Amygdala (tissue), 56 donors: Measurements from ENCODE around the gene CFAP206.
"Not testable (repeated sequence)": the region's sequence is repeated elsewhere in the genome, so short reads cannot be mapped to it uniquely, and the experiment has no call there.

Experiments used
- DNase-seq, 56 donors: peaks; one replicate each; lab custom pipeline; 2025; lab: John Stamatoyannopoulos, UW

Gene CFAP206

DNA sequence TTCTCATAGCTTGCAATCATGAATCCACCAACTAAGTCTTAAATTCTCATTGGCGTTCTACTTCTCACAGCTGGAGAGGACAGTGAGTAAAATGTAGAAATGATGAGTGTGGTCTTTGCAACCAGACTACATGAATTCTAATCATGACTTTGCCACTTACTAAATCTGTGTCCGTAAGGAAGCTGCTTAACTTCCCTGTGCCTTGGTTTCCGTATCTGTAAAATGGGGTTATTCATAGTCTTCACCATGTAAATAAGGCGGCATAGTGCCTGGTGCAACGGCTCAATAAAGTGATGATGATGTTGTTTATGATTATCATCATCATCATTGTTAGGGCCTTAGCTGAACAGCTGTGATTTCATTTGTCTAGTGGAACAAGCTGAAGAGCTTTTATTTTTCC, 12.6 kb downstream of the CFAP206 start:
- no peak for DNase-seq

DNA sequence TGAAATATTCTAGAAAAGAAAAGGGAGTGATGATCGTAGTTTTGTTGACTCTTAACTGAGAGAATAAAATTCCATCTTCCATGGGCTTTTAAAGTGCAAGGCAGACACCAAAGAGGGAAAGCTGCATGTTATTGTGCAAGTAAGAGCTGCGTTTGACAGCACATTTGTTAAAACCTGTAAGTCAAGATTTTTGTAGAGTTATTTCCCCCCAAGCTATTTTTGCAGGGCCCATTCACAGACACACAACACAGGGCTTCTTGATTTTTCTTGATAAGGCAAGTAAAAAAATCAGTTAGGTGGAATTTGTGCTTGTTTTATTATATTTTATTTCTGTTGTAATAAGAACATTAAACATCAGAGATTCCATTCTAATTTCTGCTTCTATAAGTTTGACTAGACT, 13.8 kb downstream of the CFAP206 start:
- no peak for DNase-seq

DNA sequence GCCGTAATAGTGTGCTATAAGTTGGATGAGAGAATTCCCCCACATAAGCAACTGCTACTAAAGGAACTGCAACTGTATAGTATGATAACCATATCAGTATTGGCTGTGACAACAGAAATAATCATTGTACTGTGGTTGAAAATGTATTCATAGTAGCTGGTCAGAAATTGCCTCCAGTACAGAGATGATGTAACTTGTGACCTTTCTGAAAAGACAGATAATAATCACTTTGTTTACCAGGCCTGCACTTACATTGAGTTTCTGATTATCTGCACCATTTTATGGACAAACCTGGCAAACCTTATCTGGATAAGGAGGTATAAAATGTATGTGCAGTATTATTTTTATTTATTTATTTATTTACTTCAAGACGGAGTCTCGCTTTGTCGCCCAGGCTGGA, 19.0 kb downstream of the CFAP206 start:
- DNase-seq, result no peak

DNA sequence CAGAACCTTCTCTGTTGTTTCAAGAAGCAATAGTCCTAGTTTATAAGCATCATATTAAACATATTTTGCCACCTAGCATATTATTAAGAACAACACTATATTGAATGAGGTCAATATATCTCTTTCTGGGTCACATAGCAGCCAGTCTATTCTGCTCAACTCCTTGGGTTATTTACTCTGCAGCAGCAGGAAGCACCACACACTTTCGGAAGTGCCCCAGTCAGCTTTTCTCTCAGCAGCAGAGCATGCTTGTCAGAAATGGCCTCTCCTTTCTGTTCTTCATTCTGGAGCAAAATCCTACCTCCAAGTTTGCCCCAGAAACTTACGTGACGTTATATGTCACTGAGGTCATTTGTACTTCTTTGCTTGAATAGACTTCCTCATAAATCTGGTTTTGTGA, 22.7 kb downstream of the CFAP206 start:
- no peak for DNase-seq

DNA sequence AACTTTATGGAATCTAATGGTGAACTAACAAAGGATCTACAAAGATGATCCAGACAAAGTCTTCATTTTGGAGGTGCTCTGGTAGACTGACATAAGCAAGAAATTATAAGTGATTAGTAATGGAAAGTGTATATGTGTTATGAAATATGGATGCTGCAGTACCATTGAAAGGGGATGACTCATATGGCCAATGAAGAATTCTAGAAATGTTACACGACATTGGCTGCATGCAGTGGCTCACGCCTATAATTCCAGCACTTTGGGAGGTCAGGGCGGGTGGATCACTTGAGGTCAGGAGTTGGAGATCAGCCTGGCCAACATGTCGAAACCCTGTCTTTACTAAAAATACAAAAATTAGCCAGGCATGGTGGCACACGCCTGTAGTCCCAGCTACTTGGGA, 23.5 kb downstream of the CFAP206 start:
- DNase-seq, result no peak

DNA sequence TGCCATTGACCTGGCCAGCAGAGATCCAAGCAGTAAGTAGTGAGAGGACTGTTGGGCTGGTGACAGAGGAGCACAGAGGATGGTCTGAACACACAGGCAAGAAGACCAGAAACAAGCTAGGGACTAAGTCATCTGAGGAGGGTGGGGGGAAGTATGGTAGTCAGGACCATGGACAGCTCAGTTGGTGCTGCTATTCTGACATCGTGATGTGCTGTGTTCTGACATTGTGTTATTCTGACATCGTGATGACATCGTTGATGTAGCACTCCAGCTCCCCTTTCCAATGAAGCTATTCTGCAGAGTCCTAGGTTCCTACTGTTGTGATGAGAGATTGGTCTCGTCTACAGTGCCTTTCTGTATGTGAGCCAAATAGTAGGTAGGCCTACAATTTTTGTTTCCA, 28.7 kb downstream of the CFAP206 start:
- DNase-seq, result peak in 1 of 56 donors; percentile 0

DNA sequence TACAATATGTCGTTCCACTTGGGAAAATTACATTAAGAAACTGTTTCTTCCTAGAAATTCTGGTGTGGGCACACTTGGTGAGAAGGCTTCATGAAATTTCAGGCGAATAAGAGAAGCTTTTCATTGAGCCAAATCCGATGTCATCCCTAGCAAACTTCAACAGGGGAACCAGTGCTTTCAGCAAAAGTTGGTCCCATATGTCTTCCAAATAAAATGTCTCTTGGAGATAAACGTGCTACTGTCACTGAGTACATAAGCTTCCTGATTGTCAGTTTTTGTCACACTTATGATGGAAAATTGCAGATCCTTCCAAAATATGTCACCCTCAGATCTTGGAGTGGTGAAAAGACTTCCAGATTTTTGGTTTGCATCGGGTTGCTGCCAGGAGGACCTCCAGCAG, 33.9 kb downstream of the CFAP206 start:
- DNase-seq, result no peak

DNA sequence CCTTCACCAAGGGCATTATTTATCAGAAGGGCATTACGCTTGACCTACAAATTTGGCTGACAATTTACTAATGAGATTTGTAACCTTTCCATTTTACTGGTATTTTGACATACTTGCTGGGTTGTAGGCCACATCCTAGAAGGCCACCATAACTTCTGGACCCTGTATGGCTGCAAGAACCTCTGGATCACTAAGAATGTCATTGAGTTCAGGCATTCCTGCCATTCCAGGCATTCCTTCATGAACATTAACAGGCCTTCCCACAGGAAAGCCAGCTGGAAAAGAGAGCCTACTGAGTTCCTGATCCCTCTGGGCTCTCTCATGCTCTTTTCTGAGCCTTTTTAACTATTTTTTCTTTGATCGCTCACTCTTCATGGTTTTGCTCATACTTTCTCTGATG, 36.6 kb downstream of the CFAP206 start:
- DNase-seq, result no peak

DNA sequence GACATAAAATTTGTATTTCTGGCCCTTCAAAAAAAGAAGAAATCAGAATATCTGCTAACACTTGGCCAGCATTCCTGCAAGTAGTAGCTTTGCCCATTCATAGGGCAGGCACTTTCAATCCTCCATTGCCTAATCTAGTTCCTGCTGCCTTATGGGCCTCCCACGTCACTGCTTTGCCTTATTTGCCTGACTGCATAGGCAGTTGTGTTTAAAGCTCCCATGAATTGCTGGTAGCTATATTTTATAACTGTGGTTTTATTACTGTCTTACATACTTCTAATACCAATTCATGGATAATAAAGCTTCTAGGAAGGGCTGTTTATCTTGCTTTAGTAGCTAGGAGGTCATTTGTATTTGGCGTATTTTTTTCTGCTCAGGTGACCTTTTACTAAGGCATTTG, 57.3 kb downstream of the CFAP206 start:
- DNase-seq, result no peak

DNA sequence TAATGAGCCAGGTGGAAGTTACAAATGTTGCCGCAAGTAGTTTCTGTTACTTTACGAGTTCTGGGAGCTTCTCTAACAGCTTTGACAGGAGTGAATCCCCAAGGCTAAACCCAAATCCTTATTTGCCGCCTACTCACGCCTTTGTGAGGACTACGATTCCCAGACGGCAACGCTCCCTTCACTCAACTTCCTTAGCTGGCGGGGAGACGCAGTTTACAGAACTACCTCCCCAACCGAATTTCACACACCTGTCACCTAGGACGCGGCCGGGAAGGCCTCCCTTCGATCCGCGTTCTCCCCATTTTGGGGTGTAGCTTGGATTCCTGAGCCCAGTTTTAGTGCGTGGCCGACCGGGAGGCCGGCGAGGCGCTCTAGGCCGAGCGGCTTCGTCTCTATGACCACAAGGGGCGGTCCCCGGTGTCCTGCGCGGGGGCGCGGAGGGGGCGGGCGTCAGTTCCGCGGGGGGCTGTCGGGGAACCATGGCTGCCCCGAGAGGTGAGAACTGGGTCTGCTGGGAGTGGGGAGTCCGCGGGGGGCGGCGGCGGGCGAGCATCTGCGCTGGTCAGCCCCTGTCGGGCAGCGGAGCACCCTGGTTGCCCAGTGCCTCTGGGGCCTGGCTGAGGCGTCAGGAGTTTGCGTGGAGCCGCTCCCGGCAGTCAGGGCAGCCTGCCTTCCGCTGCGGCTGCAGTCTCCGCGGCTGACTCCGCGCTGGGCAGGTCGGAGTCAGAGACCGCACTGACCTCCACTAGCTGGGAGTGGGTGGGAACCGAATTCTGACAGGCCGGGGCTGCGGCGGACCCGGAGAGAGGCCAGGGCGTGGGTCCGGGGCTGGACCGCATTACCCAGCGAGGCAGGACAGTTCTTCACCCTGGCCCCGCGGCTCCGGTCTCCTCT, 65.0 kb downstream of the CFAP206 start, which contains the start of gene SLC35A1:
Gene SLC35A1 (plus strand): TSS at position 450 of the 894 bp plus-strand sequence. CDS start 30 bp downstream, at position 480.
- DNase-seq, result peak; percentile 27 to 96 (median 84)

DNA sequence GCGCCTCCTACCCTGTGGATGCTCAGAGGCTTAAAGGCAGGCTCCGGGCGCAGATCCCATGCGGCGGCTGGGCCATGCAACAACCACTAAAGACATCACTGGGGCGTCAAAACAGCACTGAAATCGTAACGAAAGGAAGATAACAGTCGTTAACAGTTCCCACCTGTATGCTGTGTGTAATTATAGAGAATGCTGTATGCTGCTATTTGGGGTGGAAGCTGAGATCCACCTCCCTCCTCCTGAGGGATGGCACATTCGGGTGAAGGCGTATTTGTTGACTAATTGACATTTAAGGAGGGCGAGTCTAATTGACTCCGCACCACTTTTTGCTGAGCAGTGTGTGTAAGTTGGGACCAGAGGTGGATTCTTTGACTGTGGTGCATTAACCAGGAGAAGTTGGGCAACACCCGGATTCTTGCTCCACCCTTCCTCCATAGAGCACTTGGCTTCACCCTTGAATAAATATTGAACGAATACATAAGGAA, 65.7 kb downstream of the CFAP206 start:
- peak in 3 of 56 donors; percentile 2 to 41 (median 13) for DNase-seq

DNA sequence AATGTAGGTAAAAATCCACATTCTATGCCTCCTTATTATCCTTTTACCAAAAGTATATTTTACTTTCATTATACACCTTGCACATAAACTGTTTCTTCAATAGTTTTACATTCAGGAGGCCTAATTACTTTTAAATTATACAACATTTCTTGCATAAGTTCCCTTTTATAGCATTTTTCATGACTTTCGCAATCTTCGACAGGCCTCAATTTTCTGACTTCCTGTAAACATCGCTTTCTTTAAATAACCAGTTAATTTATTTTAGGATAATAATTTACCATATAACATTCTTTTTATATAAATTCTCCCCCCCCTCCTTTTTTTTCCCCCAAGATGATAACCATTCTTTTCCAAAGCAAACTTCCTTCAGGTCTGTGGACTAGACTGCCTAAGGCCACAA, 74.2 kb downstream of the CFAP206 start:
- no peak for DNase-seq

DNA sequence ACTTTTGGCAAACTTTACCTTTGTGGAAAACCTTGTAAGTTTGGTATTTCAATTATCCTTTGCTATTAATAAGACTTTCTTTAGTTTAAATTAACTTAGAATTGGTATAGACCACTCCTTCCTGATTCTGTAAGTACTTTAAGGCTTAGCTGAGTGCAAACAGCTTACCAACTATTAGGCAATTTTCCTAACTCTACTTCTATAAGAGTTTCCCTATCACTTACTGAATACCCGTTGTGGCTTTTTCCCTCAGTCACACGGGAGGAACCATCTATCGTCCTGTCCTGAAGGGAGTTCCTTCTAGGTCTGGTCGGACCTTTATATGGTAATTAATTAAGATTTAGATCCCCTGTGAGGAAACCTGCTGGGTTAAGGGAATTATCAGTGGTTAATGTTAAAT, 74.6 kb downstream of the CFAP206 start:
- DNase-seq, result no peak

DNA sequence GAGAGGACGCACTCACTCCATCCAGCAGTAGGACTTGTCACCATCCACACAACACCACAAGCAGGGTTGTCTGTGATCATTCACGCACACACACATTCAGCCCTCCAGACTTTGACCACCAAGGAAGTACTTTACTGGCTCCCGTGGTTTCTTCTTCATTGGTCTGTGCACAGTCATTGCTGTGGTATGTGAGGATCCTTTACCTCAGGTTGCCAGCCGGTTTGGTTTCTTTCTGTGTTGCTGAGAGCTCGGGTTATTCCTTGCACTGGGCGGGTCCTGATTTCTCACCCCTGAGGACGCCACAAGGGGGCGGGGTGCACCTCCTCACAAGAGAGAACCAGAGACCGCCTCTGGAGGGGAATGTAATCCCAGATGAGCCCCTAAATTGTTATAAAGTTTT, 76.2 kb downstream of the CFAP206 start:
- peak in 1 of 56 donors; percentile 2 for DNase-seq

DNA sequence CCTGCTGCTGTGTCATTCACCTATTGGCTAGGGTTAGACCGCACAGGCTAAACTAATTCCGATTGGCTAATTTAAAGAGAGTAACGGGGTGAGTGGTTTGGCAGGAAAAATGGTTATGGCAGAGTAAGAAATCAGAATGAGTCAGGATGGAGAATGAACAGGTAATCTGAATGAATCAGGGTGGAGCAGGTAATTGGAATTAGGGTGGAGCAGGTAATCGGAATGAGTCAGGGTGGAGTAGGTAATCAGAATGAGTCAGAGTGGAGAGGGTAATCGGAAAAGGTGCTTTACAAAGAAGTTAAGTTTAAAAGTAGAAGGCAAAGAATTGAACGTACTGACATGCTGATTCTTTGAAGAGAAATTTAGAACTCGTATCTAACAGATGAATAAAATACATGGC, 76.7 kb downstream of the CFAP206 start:
- no peak for DNase-seq

DNA sequence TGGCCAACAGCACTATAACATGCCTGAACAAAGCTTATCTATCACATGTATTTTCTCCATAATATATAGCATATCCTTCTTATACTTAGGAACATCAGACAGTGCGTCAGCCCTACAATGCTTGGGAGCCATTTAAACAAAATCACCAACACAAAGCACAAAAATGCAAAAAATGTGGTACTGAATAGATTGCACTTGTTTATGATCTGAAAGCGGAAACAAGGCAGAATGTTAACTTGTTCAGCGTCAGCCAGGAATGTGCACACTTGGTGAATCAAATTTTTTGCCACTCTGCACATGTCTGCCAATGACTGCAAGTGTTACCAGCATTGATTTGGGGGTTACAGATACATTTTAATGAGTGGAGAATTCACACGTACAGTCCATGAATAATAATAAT, 79.8 kb downstream of the CFAP206 start:
- no peak for DNase-seq

DNA sequence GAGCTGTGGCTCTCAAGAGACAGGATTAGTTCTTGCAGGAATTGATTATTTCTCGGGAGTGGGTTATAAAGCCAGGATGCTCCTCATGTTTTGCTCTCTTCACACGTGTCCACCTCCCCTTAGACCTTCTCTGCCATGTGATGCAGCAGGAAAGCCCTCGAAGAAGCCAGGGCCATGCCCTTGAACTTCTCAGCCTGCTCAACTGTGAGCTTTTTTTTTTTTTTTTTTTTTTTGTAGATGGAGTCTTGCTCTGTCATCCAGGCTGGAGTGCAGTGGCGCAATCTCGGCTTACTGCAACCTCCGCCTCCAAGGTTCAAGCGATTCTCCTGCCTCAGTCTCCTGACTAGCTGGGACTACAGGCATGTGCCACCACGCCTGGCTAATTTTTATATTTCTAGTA, 81.6 kb downstream of the CFAP206 start:
- DNase-seq, result not testable (repeated sequence)

DNA sequence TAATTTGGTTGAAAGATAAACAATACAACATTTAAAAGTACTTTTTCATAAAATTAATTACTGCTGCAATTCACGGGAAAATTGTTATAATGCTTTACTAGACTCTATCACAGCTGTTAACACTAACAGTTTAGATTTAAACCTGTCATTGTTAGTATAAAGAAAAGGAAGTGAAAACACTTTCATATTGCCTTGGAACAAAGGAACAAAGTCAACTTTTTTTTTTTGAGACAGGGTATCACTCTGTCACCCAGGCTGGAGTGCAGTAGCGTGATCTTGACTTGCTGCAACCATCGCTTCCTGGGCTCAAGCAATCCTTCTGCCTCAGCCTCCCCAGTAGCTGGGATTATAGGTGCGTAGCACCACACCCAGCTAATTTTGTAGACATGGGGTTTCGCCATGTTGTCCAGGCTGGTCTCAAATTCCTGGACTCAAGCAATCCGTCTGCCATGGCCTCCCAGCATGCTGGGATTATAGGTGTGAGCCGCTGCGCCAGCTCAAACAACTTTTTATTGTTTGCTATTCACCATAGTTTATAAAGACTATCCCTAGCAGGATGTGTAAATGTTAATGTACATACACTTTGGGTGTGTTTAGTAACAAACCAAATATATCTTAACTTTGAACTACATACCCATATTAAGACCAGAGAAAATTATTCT, 87.1 kb downstream of the CFAP206 start:
- no peak for DNase-seq

DNA sequence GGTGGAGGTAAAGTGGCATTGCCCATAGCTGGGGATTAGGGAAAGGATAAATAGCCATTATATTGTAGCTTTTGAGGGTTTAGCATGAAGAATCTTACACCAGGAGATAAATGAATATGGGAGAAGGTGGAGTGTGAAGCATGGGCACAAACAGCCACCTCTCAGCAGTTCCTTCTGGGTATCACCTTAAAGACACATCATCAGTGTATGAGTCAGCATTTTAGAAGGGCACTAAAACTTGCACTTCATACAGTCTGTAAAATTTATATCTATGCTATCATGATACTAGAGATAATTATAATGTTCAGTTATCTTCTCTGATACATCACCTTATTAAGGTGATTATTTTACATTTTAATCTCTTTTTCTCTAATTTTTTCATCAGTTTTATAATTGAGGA, 90.3 kb downstream of the CFAP206 start:
- DNase-seq, result no peak

DNA sequence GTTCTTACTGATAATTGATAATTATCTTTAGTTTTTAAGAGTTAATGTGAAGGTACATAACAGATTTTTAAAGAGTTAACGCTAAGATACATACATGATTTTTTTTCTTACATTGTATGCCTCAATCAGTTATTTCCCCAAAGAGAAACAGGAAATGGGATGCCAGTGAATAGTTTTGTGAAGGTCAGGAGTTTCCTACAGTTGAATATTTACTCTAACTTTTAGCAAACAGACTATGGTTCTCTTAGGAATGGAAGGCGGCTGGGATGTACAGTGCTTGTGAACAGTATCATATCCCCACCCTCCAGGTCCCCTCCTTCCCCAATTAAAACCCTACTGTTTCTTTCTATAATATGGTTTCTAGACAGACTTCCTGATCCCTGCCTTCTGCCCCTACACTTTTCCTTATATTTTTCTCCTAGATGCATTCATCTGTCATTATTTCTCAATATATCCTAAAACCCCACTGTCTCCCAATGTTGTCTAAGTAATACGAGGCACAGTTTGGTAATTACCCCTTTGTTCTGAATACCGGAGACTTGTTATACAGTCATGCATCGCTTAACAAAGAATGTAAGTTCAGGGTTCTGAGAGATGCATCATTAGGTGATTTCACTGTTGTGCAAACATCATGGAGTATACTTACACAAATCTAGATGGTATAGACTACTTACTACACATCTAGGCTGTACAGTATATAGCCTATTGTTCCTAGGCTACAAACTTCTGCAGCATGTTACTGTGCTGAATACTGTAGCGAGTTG, 94.2 kb downstream of the CFAP206 start:
- no peak for DNase-seq

DNA sequence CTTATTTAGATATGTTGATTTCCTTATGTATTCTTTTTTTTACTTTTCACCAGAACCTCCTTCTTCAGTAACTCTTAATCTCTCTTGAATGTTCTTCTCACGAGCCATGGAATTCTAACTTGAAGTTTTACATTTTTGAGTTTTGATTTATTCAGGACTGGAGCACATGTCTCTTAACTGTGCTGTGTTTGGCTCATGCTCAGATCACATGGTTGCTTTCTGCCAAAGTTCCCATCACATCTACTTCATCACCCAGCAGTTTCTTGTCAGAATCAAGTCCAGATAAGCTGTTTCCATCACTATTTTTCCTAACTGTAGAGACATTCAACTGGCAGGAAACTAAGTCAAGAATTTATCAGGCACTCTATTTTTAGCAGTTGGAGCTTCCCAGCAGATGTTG, 96.7 kb downstream of the CFAP206 start:
- DNase-seq, result no peak
